Activated T-cell treated with anti-CD3 and anti-CD28 coated beads for 1 hour (primary cell): ENCODE data around the gene CEP19.

Experiments used
- DNase-seq: peaks from one replicate; pipeline ENCODE4 v3.0.0-alpha.2; 2020; ENCODE audit warnings: low read depth

Gene CEP19

DNA sequence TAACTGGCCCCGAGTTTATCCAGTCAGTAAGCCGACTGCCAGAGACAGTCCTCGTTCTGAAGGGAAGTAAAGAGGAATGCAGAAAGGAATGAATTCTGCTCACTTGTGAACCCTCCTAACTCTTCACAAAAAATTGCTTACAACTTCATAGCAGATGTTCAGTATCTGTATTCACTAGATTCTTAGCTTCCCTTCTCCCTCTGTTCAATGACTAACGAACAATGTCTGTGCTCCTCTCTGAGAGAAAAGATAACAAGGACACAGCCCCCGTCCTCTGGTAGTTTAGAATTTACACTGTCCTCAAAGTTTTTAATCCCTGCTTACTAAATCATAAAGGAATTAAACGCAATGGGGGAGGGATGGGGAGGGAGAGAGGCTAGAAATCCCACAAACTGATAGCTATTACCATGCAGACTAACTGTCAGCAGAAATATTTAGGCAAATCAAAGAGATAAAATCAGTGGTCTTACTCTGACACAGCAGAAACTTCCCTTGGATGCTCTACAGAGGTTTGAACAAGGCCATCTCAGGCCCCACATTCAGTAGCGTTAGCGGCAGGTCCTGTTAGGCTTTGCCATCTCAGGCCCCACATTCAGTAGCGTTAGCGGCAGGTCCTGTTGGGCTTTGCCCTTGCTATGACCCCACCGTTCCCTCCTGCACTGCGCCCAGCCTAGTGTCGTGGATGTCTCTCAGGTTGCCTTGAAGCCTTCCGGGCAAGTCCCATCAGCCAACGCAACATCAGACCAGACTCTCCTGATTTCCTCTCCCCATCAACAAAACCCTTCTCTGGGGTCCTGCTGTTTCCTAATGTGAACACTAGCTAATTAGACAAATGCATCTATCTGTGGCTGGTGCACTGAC lies 49.1 kb downstream of the CEP19 start:
- DNase-seq = no peak

DNA sequence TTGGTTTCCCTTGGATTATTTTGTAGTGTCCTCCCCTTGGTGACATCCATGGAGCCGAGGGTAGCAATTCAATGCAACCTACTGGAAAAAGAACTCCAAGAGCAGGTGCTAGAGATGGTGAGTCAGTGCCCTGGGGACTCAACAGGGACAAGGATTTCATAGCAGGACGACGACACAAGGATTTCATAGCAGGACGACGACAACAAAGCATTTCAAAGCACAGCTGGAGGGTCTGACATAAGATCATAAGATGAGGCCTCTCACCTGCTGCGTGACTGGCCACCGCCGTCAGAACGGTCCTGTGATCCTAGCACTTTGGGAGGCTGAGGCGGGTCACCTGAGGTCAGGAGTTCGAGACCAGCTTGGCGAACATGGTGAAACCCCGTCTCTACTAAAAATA lies 50.0 kb downstream of the CEP19 start:
- no peak for DNase-seq

DNA sequence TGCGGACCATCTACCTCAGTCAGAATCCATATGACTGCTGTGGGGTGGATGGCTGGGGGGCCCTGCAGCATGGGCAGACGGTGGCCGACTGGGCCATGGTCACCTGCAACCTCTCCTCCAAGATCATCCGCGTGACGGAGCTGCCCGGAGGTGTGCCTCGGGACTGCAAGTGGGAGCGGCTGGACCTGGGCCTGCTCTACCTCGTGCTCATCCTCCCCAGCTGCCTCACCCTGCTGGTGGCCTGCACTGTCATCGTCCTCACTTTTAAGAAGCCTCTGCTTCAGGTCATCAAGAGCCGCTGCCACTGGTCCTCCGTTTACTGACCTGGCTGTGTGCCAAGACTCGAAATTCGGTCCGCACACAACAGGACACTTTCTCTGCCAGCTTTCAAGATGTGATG lies 50.6 kb downstream of the CEP19 start:
- DNase-seq = no peak

DNA sequence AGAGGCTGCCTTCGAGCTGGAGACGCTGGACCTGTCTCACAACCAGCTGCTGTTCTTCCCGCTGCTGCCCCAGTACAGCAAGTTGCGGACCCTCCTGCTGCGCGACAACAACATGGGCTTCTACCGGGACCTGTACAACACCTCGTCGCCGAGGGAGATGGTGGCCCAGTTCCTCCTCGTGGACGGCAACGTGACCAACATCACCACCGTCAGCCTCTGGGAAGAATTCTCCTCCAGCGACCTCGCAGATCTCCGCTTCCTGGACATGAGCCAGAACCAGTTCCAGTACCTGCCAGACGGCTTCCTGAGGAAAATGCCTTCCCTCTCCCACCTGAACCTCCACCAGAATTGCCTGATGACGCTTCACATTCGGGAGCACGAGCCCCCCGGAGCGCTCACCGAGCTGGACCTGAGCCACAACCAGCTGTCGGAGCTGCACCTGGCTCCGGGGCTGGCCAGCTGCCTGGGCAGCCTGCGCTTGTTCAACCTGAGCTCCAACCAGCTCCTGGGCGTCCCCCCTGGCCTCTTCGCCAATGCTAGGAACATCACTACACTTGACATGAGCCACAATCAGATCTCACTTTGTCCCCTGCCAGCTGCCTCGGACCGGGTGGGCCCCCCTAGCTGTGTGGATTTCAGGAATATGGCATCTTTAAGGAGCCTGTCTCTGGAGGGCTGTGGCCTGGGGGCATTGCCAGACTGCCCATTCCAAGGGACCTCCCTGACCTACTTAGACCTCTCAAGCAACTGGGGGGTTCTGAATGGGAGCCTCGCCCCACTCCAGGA lies 51.5 kb downstream of the CEP19 start:
- no peak for DNase-seq

DNA sequence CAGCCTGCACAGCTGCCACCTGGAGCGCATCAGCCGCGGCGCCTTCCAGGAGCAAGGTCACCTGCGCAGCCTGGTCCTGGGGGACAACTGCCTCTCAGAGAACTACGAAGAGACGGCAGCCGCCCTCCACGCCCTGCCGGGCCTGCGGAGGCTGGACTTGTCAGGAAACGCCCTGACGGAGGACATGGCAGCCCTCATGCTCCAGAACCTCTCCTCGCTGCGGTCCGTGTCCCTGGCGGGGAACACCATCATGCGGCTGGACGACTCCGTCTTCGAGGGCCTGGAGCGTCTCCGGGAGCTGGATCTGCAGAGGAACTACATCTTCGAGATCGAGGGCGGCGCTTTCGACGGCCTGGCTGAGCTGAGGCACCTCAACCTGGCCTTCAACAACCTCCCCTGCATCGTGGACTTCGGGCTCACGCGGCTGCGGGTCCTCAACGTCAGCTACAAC lies 52.1 kb downstream of the CEP19 start:
- DNase-seq = no peak
